Measurements from ENCODE around the gene ADCK1.

The ADCK1 gene

DNA sequence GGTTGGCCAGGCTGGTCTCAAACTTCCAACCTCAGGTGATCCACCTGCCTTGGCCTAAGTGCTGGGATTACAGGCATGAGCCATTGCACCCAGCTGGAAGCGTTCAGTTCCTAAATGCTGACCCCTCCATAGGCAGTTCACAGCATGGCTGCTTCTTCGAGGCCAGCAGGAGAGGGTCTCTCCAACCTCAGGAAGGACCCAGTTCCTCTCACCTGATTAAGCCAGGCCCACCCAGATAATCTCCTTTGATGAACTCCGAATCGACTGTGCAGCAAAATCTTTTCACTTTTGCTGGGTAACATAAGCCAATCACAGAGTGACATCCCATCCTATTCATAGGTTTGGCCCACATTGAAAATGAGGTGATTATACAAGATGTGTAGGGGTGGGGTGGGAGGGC lies 165.1 kb downstream of the ADCK1 start:
- no peak for TF ChIP-seq EZH2phosphoT487 (conservative IDR thresholded peaks at IDR 0.05; ENCODE audit: low read length)
- TF ChIP-seq, protein P1, sequence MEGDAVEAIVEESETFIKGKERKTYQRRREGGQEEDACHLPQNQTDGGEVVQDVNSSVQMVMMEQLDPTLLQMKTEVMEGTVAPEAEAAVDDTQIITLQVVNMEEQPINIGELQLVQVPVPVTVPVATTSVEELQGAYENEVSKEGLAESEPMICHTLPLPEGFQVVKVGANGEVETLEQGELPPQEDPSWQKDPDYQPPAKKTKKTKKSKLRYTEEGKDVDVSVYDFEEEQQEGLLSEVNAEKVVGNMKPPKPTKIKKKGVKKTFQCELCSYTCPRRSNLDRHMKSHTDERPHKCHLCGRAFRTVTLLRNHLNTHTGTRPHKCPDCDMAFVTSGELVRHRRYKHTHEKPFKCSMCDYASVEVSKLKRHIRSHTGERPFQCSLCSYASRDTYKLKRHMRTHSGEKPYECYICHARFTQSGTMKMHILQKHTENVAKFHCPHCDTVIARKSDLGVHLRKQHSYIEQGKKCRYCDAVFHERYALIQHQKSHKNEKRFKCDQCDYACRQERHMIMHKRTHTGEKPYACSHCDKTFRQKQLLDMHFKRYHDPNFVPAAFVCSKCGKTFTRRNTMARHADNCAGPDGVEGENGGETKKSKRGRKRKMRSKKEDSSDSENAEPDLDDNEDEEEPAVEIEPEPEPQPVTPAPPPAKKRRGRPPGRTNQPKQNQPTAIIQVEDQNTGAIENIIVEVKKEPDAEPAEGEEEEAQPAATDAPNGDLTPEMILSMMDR (IDR thresholded peaks at IDR 0.05; ENCODE audit: insufficient read depth, low read length, poor library complexity, severe bottlenecking) = no peak
- no peaks in the 10 kb centered on the region for H3F3A ChIP-seq (ENCODE audit: insufficient read depth)
- H3K9me3 ChIP-seq (ENCODE audit: insufficient read depth, low read length) = no peaks in the 10 kb centered on the region
- H3K9ac ChIP-seq (ENCODE audit: low read length) = no peak overlapping the region
- H3K79me2 ChIP-seq (ENCODE audit: insufficient read depth, low read length) = no peaks in the 10 kb centered on the region
- no peak overlapping the region for H3K4me3 ChIP-seq (ENCODE audit: insufficient read depth, low read length, poor library complexity, severe bottlenecking)
- no peak overlapping the region for H2AFZ ChIP-seq (ENCODE audit: low read depth, low read length, severe bottlenecking)
- no peak overlapping the region for H3K4me2 ChIP-seq (ENCODE audit: low read depth, low read length, poor library complexity, severe bottlenecking)
- no peaks in the 10 kb centered on the region for H4K20me1 ChIP-seq (ENCODE audit: low read depth, low read length)
- no peaks in the 10 kb centered on the region for H3K27me3 ChIP-seq (ENCODE audit: low read length)
- no peaks in the 10 kb centered on the region for H3K36me3 ChIP-seq (ENCODE audit: low read length)
- H3K27ac ChIP-seq (ENCODE audit: low read depth, low read length) = no peak overlapping the region
- H3K9me2 ChIP-seq (replicated peaks; ENCODE audit: insufficient read depth, low read length) = no peaks in the 10 kb centered on the region

DNA sequence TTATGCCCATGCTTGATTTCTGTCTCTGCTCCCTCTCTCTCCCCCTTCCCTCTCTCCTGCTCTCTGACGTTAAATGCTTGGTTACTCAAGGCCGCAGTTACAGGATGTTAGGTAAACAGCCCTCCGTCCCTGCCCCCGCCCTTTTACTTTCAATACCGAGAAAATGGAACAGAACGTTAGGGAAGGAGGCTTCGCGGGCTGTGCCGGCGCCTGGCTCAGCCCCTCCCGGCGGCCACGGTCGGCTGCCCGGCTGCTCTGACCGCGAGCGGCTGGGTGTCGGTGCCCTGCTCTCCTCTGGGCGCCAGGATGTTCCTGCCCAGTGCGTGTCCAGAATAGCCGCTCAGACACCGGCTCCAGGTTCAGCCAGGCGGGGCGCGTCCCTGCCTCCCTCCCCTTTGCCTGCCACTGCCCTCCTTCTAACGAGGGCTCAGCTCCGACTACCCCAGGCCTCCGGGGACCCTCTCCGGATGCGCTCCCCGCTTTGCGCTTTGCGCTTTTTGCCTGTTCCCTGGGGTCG lies 166.1 kb downstream of the ADCK1 start:
- Histone ChIP-seq H3K27ac (ENCODE audit: low read depth, low read length) (no peak overlapping the region), H3K9ac (ENCODE audit: low read length) (no peak overlapping the region), H3F3A (ENCODE audit: insufficient read depth) (no peaks in the 10 kb centered on the region), H3K4me3 (ENCODE audit: insufficient read depth, low read length, poor library complexity, severe bottlenecking) (no peak overlapping the region), H3K36me3 (ENCODE audit: low read length) (no peaks in the 10 kb centered on the region), H3K79me2 (ENCODE audit: insufficient read depth, low read length) (no peaks in the 10 kb centered on the region), H3K9me2 (replicated peaks; ENCODE audit: insufficient read depth, low read length) (no peaks in the 10 kb centered on the region), H3K9me3 (ENCODE audit: insufficient read depth, low read length) (no peaks in the 10 kb centered on the region), H4K20me1 (ENCODE audit: low read depth, low read length) (no peaks in the 10 kb centered on the region), H3K4me2 (ENCODE audit: low read depth, low read length, poor library complexity, severe bottlenecking) (no peak overlapping the region), H3K27me3 (ENCODE audit: low read length) (no peaks in the 10 kb centered on the region), H2AFZ (ENCODE audit: low read depth, low read length, severe bottlenecking) (no peak overlapping the region)
- TF ChIP-seq, protein P1 (IDR thresholded peaks at IDR 0.05; ENCODE audit: insufficient read depth, low read length, poor library complexity, severe bottlenecking) = no peak
- no peak for TF ChIP-seq EZH2phosphoT487 (conservative IDR thresholded peaks at IDR 0.05; ENCODE audit: low read length)

DNA sequence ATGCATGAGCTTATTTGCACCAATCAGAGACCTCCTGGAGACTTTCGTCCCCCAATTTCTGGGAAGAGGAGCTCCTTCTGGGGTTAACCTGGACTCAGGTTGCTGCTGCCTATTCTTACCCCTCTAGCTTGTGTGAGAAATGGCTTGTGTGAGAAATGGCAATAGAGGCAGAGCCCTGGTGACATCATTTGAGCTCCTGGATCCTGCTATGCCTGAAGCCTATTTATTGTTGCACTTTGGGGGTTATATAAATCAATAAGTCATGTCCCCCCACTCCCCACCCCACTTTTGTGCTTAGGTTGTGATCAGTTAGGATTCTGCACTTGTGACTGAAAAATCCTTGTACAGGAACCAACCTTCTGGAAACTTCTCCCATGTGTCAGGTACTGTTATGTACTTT lies 167.2 kb downstream of the ADCK1 start:
- Histone ChIP-seq H3K9ac (ENCODE audit: low read length) (no peak overlapping the region), H4K20me1 (ENCODE audit: low read depth, low read length) (no peaks in the 10 kb centered on the region), H3K79me2 (ENCODE audit: insufficient read depth, low read length) (no peaks in the 10 kb centered on the region), H3K36me3 (ENCODE audit: low read length) (no peaks in the 10 kb centered on the region), H3K4me3 (ENCODE audit: insufficient read depth, low read length, poor library complexity, severe bottlenecking) (no peak overlapping the region), H3F3A (ENCODE audit: insufficient read depth) (no peaks in the 10 kb centered on the region), H3K4me2 (ENCODE audit: low read depth, low read length, poor library complexity, severe bottlenecking) (no peak overlapping the region), H3K9me3 (ENCODE audit: insufficient read depth, low read length) (no peaks in the 10 kb centered on the region), H3K27me3 (ENCODE audit: low read length) (no peaks in the 10 kb centered on the region), H2AFZ (ENCODE audit: low read depth, low read length, severe bottlenecking) (no peak overlapping the region), H3K9me2 (replicated peaks; ENCODE audit: insufficient read depth, low read length) (no peaks in the 10 kb centered on the region), H3K27ac (ENCODE audit: low read depth, low read length) (no peak overlapping the region)
- TF ChIP-seq, protein P1 (IDR thresholded peaks at IDR 0.05; ENCODE audit: insufficient read depth, low read length, poor library complexity, severe bottlenecking) = no peak
- no peak for TF ChIP-seq EZH2phosphoT487 (conservative IDR thresholded peaks at IDR 0.05; ENCODE audit: low read length)
